AG10803 (cell line): ENCODE data around the gene RALBP1.

Experiments used
- DNase-seq: peaks from one replicate; pipeline ENCODE4 v3.0.0; 2010; ENCODE audit warnings: low read depth
- H3K4me3 ChIP-seq: 2 replicates; pipeline ENCODE4 v1.5.1; 2011; ENCODE audit warnings: mild to moderate bottlenecking, low read length, control low read depth
- TF ChIP-seq, protein P1 (sequence below): conservative IDR thresholded peaks from 2 replicates; pipeline ENCODE4 v1.5.1; 2011; ENCODE audit warnings: mild to moderate bottlenecking, low read length, control low read depth, inconsistent platforms

Gene RALBP1

DNA sequence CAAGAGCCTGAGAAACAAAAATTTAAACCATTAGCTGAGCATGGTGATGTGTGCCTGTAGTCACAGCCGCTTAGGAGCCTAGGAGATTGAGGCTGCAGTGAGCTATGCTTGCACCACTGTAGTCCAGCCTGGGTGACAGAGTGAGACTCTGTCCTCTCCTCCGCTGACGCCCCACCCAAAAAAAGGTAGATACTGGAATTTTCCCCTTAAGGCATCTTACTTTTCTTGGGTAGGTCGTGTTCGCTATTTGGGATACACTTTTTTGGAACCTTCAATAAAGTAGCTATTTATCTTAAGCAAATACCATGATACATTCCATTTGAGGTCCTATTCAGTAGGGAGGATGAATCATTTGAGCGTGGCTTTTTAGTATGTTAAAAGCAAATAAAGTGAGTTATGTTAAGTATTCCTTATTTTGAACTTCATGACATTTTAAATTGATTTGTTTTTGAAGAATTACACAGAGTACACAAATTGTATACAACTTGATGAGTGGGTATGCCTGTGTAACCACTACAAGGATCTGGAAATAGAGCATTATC, 38.7 kb downstream of the RALBP1 start:
- TF ChIP-seq, protein P1, sequence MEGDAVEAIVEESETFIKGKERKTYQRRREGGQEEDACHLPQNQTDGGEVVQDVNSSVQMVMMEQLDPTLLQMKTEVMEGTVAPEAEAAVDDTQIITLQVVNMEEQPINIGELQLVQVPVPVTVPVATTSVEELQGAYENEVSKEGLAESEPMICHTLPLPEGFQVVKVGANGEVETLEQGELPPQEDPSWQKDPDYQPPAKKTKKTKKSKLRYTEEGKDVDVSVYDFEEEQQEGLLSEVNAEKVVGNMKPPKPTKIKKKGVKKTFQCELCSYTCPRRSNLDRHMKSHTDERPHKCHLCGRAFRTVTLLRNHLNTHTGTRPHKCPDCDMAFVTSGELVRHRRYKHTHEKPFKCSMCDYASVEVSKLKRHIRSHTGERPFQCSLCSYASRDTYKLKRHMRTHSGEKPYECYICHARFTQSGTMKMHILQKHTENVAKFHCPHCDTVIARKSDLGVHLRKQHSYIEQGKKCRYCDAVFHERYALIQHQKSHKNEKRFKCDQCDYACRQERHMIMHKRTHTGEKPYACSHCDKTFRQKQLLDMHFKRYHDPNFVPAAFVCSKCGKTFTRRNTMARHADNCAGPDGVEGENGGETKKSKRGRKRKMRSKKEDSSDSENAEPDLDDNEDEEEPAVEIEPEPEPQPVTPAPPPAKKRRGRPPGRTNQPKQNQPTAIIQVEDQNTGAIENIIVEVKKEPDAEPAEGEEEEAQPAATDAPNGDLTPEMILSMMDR, result no peak
- peak; percentile 69 for DNase-seq
- no peak overlapping the region for H3K4me3 ChIP-seq

DNA sequence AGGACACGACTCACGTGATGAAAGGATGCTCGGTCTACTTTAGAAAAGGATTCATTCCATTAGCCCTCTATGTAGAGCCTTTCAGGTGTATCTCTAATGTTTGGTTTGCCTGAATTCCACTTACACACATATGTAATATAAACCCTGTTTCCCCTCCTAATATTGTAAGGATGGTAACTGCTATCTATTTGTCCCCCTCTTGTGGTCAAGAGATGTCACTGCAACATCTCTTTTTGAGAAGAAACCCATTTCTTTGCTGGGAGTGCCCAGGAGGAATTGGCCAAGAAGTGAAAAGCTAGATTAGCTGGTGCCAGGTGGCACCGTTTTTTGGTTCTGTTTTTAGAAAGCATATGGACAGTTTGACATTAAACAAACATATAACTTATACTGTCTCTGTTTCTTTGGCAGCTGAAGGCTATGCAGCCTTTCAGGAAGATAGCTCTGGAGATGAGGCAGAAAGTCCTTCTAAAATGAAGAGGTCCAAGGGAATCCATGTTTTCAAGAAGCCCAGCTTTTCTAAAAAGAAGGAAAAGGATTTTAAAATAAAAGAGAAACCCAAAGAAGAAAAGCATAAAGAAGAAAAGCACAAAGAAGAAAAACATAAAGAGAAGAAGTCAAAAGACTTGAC, 41.2 kb downstream of the RALBP1 start:
- peak; percentile 51 for DNase-seq
- TF ChIP-seq, protein P1, result peak; percentile 95

DNA sequence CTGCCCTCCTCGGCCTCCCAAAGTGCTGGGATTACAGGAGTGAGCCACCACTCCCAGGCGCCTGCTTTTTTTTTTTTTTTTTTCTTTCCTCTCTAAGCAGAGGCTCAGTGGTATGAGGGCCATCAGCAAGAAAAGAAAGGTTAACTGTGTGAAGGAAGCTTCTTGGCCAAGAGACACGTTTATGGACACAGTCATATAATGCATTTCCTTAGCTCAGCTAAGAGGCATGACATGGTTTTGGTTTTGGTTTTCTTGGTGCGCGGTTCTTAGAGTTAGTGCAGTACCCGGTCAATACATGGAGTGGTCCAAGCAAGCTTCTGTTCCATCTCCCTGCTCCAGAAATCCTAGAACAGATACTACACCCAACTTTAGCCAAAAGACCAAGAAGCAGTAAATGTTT, 42.6 kb downstream of the RALBP1 start:
- no peak overlapping the region for H3K4me3 ChIP-seq
- TF ChIP-seq, protein P1, result no peak
- no peak for DNase-seq

More for the DNA sequence above, 41.2 kb downstream of the RALBP1 start:
- H3K4me3 ChIP-seq, result no peak overlapping the region

DNA sequence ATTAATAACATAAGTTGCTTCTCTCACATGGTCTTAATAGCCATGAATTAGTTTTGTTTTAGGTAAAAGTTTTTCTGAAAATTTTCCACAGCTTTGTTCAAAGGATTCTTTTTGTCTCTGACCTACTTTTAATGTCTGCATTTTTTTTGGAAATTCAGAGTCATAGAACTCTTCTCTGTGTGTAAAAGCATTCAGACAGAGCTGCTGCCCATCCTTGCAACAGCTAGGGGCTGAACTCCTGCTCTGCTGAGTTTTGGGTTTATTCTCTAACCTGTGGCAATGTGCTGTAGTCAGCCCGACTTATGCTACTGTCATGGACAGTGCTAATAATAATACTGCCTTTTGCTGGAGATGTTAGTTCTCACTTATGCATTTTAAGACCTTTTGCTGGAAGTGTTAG, 44.1 kb downstream of the RALBP1 start:
- TF ChIP-seq, protein P1, result no peak
- H3K4me3 ChIP-seq, result no peak overlapping the region
- DNase-seq, result no peak

DNA sequence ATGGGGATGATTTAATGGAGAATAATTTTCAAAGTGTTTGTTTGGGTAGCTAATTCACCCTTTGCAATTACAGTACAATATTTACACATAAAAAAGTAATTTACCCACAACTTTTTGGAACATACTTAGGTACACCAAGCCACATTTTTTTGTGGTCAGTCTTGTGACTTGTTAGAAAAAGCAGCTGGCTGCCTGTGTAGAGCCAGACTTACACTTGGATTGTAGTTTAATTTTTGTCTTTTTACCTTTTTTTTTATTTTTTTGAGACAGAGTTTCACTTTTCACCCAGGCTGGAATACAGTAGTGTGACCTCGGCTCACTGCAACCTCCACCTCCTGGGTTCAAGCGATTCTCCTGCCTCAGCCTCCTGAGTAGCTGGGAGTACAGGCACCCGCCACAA, 45.4 kb downstream of the RALBP1 start:
- TF ChIP-seq, protein P1, result no peak
- DNase-seq, result peak; percentile 63
- no peak overlapping the region for H3K4me3 ChIP-seq

DNA sequence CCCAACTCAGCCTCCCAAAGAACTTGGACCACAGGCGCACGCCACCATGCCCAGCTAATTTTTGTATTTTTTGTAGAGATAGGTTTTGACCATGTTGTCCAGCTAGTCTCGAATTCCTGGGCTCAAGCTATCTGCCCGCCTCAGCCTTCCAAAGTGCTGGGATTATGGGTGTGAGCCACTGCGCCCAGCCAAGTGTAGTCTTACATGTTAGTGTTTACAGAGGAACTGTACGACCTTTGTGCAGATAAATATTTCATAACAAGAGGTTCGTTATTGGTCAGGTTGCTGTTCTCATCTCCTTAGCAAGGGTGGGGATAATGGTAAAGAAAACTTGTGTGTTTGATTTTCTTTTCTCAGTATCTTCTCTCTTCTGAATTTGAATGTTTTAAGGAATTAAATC, 46.5 kb downstream of the RALBP1 start:
- DNase-seq, result no peak
- no peak overlapping the region for H3K4me3 ChIP-seq
- TF ChIP-seq, protein P1, result no peak

DNA sequence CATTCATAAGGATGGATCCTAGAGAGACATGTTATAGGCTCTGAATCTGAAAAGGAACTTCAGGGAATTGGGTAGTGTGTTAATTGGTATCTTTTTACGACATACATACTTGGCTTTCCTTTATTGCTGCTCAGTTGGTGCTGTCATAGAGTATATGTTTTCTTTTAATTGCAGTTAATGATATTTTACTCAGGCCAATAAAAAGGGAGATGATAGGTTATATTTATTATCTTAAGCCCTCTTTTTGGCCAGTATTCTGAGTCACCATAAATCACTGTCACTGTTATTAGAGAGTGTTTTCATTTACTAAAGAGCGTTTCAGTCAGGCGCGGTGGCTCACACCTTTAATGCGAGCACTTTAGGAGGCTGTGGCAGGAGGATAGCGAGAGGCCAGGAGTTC, 47.6 kb downstream of the RALBP1 start:
- DNase-seq, result no peak
- TF ChIP-seq, protein P1, result no peak
- no peak overlapping the region for H3K4me3 ChIP-seq
